Activated CD8-positive, alpha-beta memory T cell treated with anti-CD3 and anti-CD28 coated beads for 24 hours (primary cell): ENCODE data around the gene BTRC.

Experiments used
- DNase-seq: peaks from one replicate; pipeline ENCODE4 v3.0.0-alpha.2; 2020

The BTRC gene

GRCh38 chr10:101487399-101487798, 133.4 kb downstream of the BTRC start:
- DNase-seq = no peak

- no peak for DNase-seq
These were observed 135.4 kb downstream of the BTRC start for GRCh38 chr10:101489355-101489754.

DNA sequence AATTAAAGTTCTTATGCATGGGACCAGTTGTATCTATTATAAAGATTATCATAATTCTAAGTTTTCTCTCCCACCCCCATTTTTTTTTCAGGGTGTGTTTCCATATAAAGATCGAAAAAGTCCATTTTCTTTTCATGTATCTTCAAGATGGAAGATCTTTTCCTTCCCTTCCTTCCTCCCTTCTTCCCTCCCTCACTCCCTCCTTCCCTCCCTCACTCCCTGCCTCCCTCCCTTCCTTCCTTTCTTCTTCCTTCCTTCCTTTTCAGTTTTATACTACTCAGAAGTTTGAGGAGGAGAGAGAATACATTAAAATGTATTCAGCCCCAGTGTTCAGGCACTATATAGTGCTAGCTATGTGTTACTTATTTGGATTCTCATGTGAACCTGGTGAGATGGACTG, 136.1 kb downstream of the BTRC start:
- DNase-seq = no peak

GRCh38 chr10:101492205-101492604, 138.2 kb downstream of the BTRC start:
- DNase-seq = no peak

- DNase-seq = no peak
These were observed 138.8 kb downstream of the BTRC start for GRCh38 chr10:101492814-101493213.

- no peak for DNase-seq
These were observed 139.3 kb downstream of the BTRC start for GRCh38 chr10:101493249-101493648.

DNA sequence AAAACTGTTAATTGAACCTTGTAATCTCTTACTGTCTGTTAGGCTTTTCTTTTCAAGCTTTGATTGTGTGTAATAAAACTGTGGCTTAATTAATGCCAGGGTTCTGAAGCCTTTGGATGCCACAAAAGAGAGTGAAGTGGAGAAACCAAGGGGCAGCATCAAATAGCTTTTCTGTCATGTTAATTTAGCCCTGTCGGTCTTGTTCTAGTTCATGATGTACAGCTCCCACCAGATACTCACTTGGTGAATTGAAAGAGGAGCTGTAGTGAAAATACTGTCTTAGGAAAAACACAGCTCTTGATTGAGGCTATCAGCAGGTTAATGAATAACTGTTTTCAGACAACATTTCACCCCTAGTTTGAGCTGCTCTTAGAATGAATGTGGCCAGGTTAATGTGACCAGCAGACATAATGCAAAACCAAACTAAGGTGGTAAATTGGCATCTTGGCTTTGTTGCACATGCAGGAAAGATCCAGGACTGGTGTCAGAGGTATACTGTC, 139.9 kb downstream of the BTRC start:
- DNase-seq = no peak

DNA sequence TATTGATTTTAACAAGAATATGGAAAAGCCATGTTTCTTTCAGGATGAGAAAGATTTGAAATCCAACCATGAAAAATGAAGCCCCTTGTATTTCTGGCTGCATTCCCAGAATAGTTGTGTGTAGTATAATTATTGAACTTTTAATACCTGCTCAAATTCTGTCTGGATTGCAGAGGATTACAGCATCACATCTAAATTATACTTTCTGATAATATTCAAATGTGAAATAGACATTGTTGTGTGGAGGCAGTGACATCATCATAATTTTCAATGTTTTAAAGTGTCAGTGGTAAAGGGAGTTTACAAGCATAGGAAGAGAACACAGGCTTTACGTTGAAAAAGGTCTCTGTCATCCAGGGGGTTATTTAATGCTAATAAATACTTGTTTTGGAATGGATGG, 140.7 kb downstream of the BTRC start:
- DNase-seq = no peak

DNA sequence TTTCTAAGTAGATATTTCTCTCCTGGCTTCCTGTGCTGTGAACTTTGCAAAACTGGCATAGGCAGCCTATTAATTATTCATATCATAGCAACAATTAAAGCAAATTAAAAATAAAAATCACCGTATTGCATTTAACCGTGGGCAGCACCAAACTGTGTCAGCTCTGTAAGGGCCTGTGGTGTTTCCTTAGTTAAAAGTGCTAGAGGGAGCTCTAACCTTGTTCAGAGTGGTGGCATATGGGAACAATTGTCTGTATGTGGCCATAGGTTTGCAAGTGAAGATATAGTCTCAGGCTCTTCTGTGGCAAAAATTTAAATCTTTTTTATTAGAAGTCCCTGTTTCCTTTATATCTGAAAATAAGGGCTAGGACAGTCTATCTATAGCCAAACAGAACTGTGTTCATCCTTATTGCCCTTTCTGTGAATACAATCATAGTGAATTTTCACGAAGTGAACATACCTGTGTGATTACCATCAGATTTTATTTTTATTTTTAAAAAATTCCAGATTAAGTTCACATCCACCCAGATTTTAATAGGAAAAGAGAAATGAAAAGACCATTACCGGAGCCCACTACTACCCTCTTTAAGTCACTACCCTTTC, 141.5 kb downstream of the BTRC start:
- DNase-seq = no peak

DNA sequence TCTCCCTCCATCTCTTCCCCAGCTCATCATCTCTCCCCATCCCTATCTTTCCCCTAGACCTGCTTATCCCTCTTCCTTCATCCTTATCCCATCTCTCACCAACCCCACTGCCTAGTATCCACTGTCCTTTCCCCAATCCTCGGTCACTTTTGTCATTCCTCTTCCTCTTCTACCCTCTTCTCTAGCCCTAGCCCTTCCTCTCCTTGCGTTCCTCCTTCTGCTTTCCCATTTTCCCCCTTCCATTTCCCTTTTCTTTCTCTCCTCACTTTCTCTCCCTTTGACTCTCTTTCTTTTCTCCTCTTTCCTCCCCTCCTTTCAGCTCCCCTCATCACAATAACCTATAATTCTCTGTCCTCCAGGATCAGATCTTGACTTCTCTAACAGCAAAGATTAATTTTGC, 150.5 kb downstream of the BTRC start:
- DNase-seq = no peak

GRCh38 chr10:101506829-101507661, 153.1 kb downstream of the BTRC start:
- no peak for DNase-seq

DNA sequence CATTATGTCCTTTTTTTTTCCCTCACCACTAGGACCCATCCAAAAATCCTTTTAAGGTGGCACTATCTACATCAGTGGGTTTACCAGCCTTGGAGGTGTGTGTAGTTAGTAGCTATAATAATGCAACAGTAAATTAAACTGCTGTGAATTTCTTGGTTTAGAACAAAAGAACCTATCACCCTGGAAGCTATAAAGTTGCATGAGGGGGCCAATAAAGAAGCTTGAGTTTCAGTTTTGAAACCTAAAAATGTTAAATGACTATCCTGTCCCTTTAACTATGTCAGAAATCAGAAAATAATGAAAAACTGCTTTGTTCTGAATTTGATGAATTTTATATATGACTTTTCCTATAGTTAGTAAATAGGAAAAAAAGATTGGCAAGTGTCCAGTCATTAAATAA, 153.9 kb downstream of the BTRC start:
- no peak for DNase-seq

GRCh38 chr10:101511938-101512337, 158.0 kb downstream of the BTRC start:
- no peak for DNase-seq

GRCh38 chr10:101512738-101513137, 158.8 kb downstream of the BTRC start:
- no peak for DNase-seq

DNA sequence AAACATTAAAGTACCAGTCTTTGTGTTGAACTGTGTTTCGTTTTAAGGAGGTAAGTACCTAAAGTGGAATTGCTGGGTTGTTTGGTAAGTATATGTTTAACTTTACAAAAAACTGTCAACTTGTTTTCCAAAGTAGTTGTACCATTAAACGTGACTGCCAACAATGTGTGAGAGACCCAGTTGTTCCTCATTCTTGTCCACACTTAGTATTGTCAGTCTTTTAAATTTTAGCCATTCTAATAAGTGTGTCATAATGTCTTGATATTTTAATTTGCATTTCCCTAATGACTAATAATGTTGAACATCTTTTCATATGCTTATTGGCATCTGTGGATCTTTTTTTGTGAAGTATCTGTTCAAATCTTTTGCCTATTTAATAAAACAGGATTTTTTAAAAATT, 159.8 kb downstream of the BTRC start:
- no peak for DNase-seq

DNA sequence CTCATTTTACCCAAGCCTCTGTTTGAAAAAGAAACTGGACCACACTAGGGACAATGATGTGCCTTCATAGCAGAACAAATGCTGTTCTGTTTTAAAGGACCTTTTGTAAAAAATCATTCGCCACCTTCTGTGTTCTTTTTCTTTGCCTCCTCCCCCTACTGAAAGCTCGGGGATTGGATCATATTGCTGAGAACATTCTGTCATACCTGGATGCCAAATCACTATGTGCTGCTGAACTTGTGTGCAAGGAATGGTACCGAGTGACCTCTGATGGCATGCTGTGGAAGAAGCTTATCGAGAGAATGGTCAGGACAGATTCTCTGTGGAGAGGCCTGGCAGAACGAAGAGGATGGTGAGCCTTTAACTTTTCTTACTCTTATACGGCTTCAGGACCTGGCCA, 171.9 kb downstream of the BTRC start:
- no peak for DNase-seq

- DNase-seq = no peak
These were observed 175.2 kb downstream of the BTRC start for GRCh38 chr10:101529207-101529606.

DNA sequence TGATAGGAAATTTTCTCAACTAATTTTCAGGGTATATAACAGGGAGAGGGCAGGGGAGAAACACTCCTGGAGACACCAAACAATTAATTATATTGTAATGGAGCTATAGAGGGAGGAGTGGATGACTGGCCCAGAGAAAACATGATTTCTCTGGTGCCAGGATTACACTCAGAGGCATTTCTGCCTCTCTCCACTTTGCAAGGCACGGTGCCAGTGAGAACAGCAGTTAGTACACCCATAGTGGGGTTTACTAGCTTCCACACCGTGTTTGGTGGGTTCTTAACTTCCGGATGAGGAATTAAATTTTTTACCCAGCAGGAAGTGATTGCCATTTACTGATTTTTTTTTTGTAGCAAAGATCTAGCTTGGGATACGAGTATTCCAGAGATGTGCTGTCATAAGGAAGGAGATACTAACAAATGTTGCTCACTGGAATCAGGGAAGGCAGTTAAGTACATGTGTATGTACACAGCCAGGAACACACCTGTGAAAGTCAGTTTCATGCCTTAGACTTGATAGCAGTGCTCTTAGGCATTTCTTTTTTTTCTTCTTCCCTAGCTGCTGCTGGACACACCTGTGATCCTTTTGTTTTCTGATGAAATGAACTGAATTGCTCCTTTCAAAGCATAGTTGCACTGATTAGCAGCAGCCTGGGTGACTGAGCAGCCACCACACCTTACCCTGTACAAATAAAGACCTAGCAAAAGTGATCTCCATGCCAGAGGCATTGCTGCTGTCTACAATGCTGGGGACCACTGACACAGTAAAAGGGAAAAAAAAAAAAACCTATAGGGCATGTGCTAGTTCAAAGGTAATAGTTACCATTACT, 176.0 kb downstream of the BTRC start:
- DNase-seq = no peak

GRCh38 chr10:101535949-101536348, 182.0 kb downstream of the BTRC start:
- no peak for DNase-seq

DNA sequence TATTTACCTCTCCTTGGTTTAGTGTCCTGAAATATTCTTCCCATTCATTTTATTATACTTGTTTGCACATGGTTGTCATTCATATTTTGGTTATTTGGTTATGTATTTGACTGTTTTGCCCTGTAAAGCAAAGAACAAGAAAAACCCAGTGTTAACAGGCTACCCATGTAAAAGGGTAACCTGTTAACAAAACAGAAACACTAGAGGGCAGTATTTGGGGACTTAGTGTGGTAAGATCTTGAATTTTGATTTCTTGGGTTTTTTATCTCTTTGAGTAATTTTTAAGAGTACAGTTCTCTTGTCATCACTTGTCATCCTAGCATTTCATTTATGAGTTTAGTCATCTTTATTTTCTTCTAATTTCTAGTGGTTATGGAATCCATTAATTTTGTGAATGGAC, 182.8 kb downstream of the BTRC start:
- DNase-seq = no peak

DNA sequence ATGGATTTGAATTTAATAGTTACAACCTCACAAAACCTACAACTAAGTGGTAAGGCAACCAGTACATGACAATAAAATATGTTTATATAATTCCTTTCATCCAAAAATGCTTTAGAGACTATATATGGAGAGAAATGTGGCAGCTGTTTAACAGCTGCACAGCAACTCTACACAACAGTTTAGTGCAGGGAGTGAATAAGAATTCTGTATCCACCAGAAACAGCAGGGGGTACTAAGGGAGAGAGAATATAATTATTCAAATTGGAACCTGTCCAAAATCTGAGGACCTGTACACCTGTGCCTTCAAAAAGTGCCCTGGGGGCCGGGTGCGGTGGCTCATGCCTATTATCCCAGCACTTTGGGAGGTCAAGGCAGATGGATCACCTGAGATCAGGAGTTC, 184.5 kb downstream of the BTRC start:
- no peak for DNase-seq

- no peak for DNase-seq
These were observed 191.9 kb downstream of the BTRC start for GRCh38 chr10:101545898-101546297.

GRCh38 chr10:101550965-101551364, 197.0 kb downstream of the BTRC start:
- no peak for DNase-seq

DNA sequence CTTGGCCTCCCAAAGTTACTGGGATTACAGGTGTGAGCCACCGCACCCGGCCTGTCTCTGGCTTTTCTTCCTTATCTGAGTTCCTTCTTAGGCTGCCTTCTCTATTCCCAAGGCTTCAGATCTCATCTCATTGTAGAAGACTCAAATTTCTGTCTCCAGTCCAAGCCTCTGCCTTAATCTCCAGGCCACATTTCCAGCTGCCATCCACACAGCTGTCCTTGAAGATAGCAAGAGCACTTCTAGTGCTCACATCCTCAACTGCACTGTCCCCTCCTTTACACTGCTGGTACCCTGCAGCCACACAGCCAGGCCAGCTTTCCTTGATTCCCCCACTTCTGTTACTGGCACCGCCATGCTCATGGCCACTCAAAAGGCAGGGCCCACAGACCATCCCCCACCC, 198.5 kb downstream of the BTRC start:
- DNase-seq = no peak
